GM10266 (cell line): Measurements from ENCODE around the gene CXCL9.
"Not testable (repeated sequence)": the region's sequence is repeated elsewhere in the genome, so short reads cannot be mapped to it uniquely, and the experiment has no call there.

ENCODE experiments used
- DNase-seq: peaks from one replicate; pipeline ENCODE4 v3.0.0; 2012; ENCODE audit errors: extremely low spot score
- CTCF ChIP-seq: IDR thresholded peaks from 2 replicates; pipeline ENCODE4 v1.5.1; 2012; ENCODE audit warnings: mild to moderate bottlenecking, low read depth; ENCODE audit not compliant: control insufficient read depth, insufficient read depth; ENCODE audit errors: missing control alignments

The CXCL9 gene

GRCh38 chr4:75976177-75976576, 31.1 kb downstream of the CXCL9 start:
- no peak for TF ChIP-seq CTCF

GRCh38 chr4:75973766-75974165, 33.5 kb downstream of the CXCL9 start:
- no peak for DNase-seq
- no peak for TF ChIP-seq CTCF

More at GRCh38 chr4:75976177-75976576, 31.1 kb downstream of the CXCL9 start:
- no peak for DNase-seq

GRCh38 chr4:75968084-75968483, 39.2 kb downstream of the CXCL9 start:
- TF ChIP-seq CTCF: no peak
- DNase-seq: no peak

- no peak for DNase-seq
- TF ChIP-seq CTCF: no peak
Observed at GRCh38 chr4:75963558-75963957, 43.8 kb downstream of the CXCL9 start.

GRCh38 chr4:75962072-75962471, 45.2 kb downstream of the CXCL9 start:
- DNase-seq: not testable (repeated sequence)

- DNase-seq: not testable (repeated sequence)
Observed at GRCh38 chr4:75958546-75958945, 48.8 kb downstream of the CXCL9 start.

GRCh38 chr4:75954811-75955210, 52.5 kb downstream of the CXCL9 start:
- not testable (repeated sequence) for DNase-seq

- DNase-seq: no peak
- TF ChIP-seq CTCF: no peak
Observed at GRCh38 chr4:75953509-75953908, 53.8 kb downstream of the CXCL9 start.
